Endometrial microvascular endothelial cells (primary cell): ENCODE measurements around the gene XYLT1. TPM values are rescaled to one million over a fixed set of nuclear protein-coding genes. Genes with fewer than 3 reads are reported as not detected.
"Not testable (repeated sequence)": the region's sequence is repeated elsewhere in the genome, so short reads cannot be mapped to it uniquely, and the experiment has no call there.

Experiments used
- in situ Hi-C: cut with HindIII; loops from 2 replicates; pipeline ENCODE4 v1.10.0; 2017; ENCODE audit warnings: low sequenced_read_pairs, low pct_unique_long_range_greater_than_20kb; ENCODE audit errors: inconsistent ontology term
- total RNA-seq: library from RNA; depleted of rRNA; stranded (reverse); fragments of >200 nt; gene quantifications from one replicate; pipeline ENCODE4 v1.2.3, GENCODE V29; 2015; ENCODE audit errors: inconsistent ontology term

Gene XYLT1
- total RNA-seq, 1 donor from 2014 or later, result 0.09 TPM

DNA sequence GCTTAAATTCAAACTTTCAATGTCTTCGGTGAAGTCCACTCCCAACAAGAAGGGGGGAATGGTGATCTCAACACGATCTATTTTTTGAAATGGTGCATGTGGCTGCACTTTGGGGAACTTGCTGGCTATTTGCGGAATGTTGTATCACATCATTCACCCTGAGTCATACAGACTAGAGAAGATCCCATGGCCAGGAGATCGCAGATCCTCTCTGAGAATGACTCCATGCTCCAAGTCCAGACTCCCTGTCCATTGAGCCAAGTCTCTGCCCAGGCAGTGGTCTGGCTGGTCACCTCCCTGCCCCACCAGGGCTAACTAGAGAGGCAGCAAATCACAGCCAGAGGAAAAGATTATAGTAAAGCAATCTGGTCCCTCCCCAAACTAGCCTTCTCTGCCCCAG, 120.6 kb downstream of the XYLT1 start:
- in situ Hi-C loops, result no loop called here

- in situ Hi-C loops, result no loop called here
Observed at GRCh38 chr16:17348826-17349225, 121.9 kb downstream of the XYLT1 start.

DNA sequence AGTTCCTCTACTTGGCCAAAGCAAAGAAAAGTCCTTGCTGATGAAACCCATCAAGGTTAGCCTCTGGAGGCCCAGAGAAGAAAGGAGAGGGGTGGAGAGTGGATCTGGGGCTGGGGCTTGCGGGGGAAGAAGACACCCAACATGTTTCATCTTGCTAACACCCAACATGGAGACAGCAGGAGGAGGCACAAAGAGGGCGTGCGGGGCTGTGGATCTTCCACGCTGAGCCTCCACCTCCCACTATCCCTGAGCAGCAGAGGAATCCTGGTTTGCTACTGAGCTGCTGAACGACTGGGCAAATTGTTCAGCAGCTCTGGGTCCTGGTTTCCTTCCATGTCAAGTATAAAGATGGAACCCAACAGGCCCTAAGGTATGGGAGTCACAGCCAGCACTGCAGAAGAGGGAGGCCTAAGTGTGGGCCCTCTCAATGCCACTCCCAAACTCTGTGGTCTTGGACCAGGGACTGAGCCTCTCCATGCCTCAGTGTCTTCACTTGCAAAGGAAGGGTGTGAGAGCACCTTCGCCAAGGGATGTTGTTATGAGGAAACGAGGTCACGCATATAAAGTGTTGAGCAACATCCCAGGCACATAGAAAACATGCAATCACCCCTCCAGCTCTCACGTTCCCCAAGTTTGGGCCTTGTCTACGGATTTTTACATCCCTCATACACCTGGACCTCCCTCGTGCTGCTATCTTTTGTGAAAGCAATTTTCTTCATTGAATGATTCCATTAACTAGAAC, 122.5 kb downstream of the XYLT1 start:
- in situ Hi-C loops, result no loop called here

DNA sequence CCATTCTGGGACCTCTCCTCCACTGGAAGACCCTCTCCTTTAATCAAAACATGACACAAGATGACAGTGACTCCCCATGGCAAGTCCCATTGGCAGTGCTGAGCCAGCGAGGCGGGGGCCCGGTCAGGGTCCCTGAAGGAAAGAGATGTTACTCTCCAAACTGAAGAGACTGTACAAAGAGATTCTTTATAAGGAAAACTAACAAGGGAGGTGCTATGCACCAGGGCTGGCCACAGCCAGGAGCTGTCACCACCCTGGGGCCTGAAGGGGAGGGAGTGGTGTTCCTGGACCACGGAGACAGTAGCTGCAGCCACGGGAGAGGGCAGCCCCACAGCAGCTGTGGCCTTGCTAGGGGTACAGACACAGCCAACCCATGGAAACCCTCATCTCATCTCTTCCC, 123.1 kb downstream of the XYLT1 start:
- in situ Hi-C loops, result no loop called here

DNA sequence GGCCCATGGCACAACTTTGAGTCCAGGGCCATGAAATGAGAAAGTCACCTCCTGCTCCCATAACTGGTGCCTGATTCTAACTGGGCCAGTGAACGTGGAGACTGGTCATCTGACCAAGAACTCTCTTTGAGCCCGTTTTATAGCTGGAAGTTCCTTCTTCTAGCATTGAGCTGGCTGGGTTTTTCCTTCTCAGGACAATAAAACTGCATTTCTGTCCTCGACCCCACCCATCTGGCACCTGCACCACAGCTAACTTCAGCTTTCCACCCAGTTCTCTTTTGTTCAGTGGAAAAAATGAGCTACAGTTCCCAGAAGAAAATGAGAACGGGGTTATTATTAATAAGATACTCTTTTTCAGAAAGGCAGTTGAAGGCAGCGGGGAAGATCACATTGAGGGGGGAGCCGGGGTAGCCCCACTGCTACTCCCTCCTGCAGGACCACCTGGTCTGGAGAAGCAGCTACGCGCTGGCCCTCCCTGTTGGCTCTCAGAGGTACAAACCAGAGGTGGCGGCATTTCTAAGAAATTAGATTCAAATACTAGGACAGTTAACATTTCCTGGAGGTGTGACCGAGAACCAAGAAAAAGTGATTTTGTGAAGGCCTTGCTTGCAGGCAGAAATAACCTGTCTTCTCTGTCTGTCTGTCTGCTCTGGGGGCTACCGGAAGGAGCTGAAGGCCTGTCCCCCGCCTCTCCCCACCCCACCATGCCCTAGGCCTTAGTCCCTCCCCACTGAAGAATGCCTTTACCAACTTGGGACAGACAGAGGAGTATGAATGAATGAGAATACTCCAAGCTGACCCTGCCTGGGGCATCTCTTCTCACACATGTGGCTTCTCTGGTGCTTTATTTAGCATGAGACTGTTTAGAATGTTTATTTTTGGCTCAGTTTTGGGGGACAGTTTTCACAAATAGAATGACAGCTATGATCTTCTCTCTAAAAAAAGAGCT, 123.9 kb downstream of the XYLT1 start:
- in situ Hi-C loops, result no loop called here

DNA sequence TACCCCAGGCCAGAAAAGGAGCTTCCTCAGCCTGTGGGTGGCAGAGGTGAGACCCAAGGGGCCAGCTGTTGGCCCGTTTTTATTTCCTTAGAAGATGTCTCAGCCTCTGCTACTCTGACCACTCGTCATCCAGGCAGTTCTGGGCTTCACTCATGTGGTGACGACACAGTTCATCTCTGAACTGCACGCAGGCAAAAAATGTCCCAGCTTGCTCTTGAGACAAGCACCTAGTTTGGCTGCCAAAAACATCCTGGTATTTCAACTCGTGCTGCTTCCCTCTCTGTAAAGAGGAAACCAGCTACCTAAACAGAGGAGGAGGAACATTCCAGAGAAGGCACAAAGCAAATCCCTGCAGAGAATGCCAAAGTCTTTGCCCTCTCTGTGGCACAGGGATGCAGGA, 125.7 kb downstream of the XYLT1 start:
- in situ Hi-C loops, result no loop called here

- in situ Hi-C loops, result no loop called here
Observed at GRCh38 chr16:17343728-17344127, 127.0 kb downstream of the XYLT1 start.

GRCh38 chr16:17343028-17343427, 127.7 kb downstream of the XYLT1 start:
- in situ Hi-C loops, result no loop called here

DNA sequence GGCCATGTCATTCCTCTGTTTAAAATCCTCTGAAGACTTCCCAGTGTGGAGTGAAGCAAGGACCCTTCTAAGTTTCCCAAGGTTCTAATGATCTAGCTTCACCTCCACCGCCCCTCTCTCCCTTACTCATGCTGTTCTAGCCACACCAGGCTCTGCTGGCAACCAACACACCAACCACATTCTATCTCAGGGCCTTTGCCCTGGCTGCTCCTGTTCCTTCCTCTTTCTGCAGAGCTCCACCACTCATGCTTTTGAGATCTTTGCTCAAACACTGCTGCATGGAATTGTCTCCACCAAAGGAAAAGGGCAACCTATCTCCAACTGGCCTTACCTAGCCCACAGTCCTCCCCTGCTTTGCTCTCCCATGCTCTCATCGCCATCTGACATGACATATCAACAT, 128.7 kb downstream of the XYLT1 start:
- in situ Hi-C loops, result no loop called here

GRCh38 chr16:17340804-17341203, 130.0 kb downstream of the XYLT1 start:
- in situ Hi-C loops, result no loop called here

GRCh38 chr16:17339764-17340541, 130.8 kb downstream of the XYLT1 start:
- in situ Hi-C loops, result no loop called here

DNA sequence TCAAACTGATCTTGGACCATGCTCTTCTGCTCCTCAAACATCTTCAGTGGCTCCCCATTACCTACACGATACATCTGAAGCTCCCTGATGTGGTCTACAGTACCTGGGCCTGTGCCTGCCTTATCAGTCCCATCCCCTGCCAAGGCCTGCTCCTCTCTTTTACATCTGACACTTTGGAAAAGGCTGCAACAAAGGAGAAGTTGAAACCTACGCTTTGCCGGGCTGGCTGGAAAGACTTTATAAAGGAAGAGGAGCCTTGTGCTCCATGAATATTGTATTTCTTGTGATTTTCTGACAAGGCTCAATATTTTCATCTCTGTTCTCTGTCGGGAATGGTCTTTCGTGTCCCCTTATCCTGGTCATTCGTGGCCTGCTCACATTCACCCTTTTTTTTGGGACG, 132.5 kb downstream of the XYLT1 start:
- in situ Hi-C loops, result no loop called here

- in situ Hi-C loops, result no loop called here
Observed at GRCh38 chr16:17336530-17336900, 134.2 kb downstream of the XYLT1 start.

GRCh38 chr16:17335826-17336529, 134.8 kb downstream of the XYLT1 start:
- in situ Hi-C loops, result no loop called here

- in situ Hi-C loops, result not testable (repeated sequence)
Observed at GRCh38 chr16:17335406-17335805, 135.4 kb downstream of the XYLT1 start.

DNA sequence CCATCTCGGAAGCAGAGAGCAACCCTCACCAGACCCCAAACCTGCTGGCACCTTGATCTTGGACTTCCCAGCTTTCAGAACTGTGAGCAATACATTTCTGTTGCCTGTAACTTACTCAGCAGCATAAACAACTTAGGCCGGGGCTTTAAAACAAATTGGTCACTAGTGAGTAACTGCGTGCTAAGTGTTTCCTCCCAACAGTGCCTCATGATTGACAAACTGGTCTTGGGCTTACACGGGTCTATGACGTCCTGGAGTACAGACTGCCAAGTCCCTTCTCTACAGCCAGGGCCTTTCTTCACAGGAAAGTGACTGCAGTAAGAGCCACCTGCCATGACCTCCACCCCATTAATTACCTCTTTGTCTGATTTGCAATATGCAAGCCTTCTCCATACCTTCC, 136.7 kb downstream of the XYLT1 start:
- in situ Hi-C loops, result no loop called here

- in situ Hi-C loops, result no loop called here
Observed at GRCh38 chr16:17333229-17333628, 137.5 kb downstream of the XYLT1 start.

DNA sequence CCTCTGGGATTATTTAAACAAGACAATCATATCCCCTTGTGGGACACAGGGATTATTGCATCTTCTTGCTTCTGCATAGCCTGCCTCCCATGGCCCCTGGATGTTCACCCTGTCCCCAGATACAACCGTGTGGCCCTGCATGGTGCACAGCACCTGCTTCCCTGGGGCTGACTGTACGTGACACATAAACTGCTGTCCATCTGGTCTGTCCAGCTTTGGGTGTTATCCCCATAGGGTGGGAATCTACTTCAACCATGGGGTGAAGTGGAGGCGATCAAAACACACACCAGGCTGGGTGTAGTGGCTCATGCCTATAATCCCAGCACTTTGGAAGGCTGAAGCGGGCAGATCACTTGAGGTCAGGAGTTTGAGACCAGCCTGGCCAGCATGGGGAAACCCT, 138.8 kb downstream of the XYLT1 start:
- in situ Hi-C loops, result no loop called here

- in situ Hi-C loops, result no loop called here
Observed at GRCh38 chr16:17331071-17331607, 139.6 kb downstream of the XYLT1 start.
